Neural cell (in vitro differentiated cells): ENCODE measurements around the gene IBA57. TPM values are rescaled to one million over a fixed set of nuclear protein-coding genes. Genes with fewer than 3 reads are reported as not detected.

Source experiments
- H2AFZ ChIP-seq: fragments of 200-600, 300-800 bp; sonication (generic), shearing (Covaris generic); 2 replicates; pipeline ENCODE4 v1.6.0; 2014; ENCODE audit warnings: low read depth, mild to moderate bottlenecking, antibody characterized with exemption, low read length, moderate library complexity
- H3F3A ChIP-seq: fragments of 200-600 bp; shearing (Covaris generic); 2 replicates; pipeline ENCODE4 v1.6.1; 2016; ENCODE audit warnings: mild to moderate bottlenecking, moderate library complexity, mixed read lengths, antibody characterized with exemption, low read length; ENCODE audit not compliant: insufficient read depth, poor library complexity, severe bottlenecking
- H3K27ac ChIP-seq: fragments of 200-600, 300-800 bp; sonication (generic), shearing (Covaris generic); 2 replicates; pipeline ENCODE4 v1.5.1; 2014; ENCODE audit warnings: mild to moderate bottlenecking, low read length, moderate library complexity
- H3K27me3 ChIP-seq: fragments of 300-800, 200-600 bp; sonication (generic), shearing (Covaris generic); 2 replicates; pipeline ENCODE4 v1.6.0; 2014; ENCODE audit warnings: mild to moderate bottlenecking, low read depth, low read length, moderate library complexity; ENCODE audit not compliant: insufficient read depth
- H3K36me3 ChIP-seq: fragments of 300-800, 200-600 bp; sonication (generic), shearing (Covaris generic); 2 replicates; pipeline ENCODE4 v1.5.1; 2014; ENCODE audit warnings: mild to moderate bottlenecking, antibody characterized with exemption, low read length, moderate library complexity; ENCODE audit not compliant: insufficient read depth
- H3K4me2 ChIP-seq: fragments of 300-800, 200-600 bp; sonication (generic), shearing (Covaris generic); 2 replicates; pipeline ENCODE4 v1.6.0; 2014; ENCODE audit warnings: mild to moderate bottlenecking, low read length
- H3K4me3 ChIP-seq: fragments of 300-800, 200-600 bp; sonication (generic), shearing (Covaris generic); 2 replicates; pipeline ENCODE4 v1.5.1; 2014; ENCODE audit warnings: mild to moderate bottlenecking, low read length, moderate library complexity
- H3K79me2 ChIP-seq: fragments of 200-600 bp; shearing (Covaris generic); replicated peaks from 2 replicates; pipeline ENCODE4 v1.6.0; 2014; ENCODE audit warnings: mild to moderate bottlenecking, low read length, moderate library complexity; ENCODE audit not compliant: insufficient read depth
- H3K9ac ChIP-seq: fragments of 300-800, 200-600 bp; sonication (generic), shearing (Covaris generic); 2 replicates; pipeline ENCODE4 v1.6.1; 2016; ENCODE audit warnings: mild to moderate bottlenecking, low read length, mixed read lengths
- H3K9me2 ChIP-seq: fragments of 200-600 bp; shearing (Covaris generic); 2 replicates; pipeline ENCODE4 v1.6.1; 2016; ENCODE audit warnings: mild to moderate bottlenecking, low read length, mixed read lengths; ENCODE audit not compliant: insufficient read depth
- H3K9me3 ChIP-seq: fragments of 200-600, 300-800 bp; sonication (generic), shearing (Covaris generic); 2 replicates; pipeline ENCODE4 v1.6.1; 2016; ENCODE audit warnings: mild to moderate bottlenecking, mixed run types, low read length, moderate library complexity, mixed read lengths
- H4K20me1 ChIP-seq: fragments of 200-600 bp; shearing (Covaris generic); 2 replicates; pipeline ENCODE4 v1.6.1; 2016; ENCODE audit warnings: mild to moderate bottlenecking, mixed run types; ENCODE audit not compliant: insufficient read depth
- EP300 ChIP-seq: fragments of 450-650 bp; conservative IDR thresholded peaks from 2 replicates; pipeline ENCODE4 v1.6.1; 2014; ENCODE audit warnings: antibody characterized with exemption, mild to moderate bottlenecking, moderate library complexity; ENCODE audit not compliant: poor library complexity, severe bottlenecking
- EZH2 ChIP-seq: fragments of 200-600, 300-800 bp; shearing (Covaris generic), sonication (generic); IDR thresholded peaks from 2 replicates; pipeline ENCODE4 v1.6.1; 2014; ENCODE audit warnings: antibody characterized with exemption, low read length, borderline replicate concordance, mild to moderate bottlenecking; ENCODE audit not compliant: insufficient read depth, poor library complexity, severe bottlenecking
- MXI1 ChIP-seq: fragments of 450-650 bp; conservative IDR thresholded peaks from 2 replicates; pipeline ENCODE4 v1.6.1; 2014; ENCODE audit warnings: antibody characterized with exemption, mild to moderate bottlenecking; ENCODE audit not compliant: poor library complexity, severe bottlenecking
- POLR2AphosphoS5 ChIP-seq: IDR thresholded peaks from 2 replicates; pipeline ENCODE4 v1.6.1; 2012
- RAD21 ChIP-seq: fragments of 450-650 bp; conservative IDR thresholded peaks from 2 replicates; pipeline ENCODE4 v1.6.1; 2014; ENCODE audit warnings: antibody characterized with exemption, mild to moderate bottlenecking, moderate library complexity
- SMC3 ChIP-seq: fragments of 450-650 bp; conservative IDR thresholded peaks from 2 replicates; pipeline ENCODE4 v1.6.1; 2014; ENCODE audit warnings: antibody characterized with exemption, mild to moderate bottlenecking, moderate library complexity; ENCODE audit not compliant: poor library complexity
- TAF1 ChIP-seq: IDR thresholded peaks from 2 replicates; pipeline ENCODE4 v1.6.1; 2012; ENCODE audit warnings: low read depth
- polyA plus RNA-seq: library from polyadenylated mRNA; depleted of rRNA; stranded (reverse); fragments of >200 nt; gene quantifications from 2 replicates; pipeline ENCODE4 v1.2.3, GENCODE V29; 2014
- TF ChIP-seq, protein P1 (sequence below): fragments of 450-650 bp; IDR thresholded peaks from 2 replicates; pipeline ENCODE4 v1.5.1; 2014; ENCODE audit warnings: antibody characterized with exemption, mild to moderate bottlenecking, moderate library complexity; ENCODE audit not compliant: poor library complexity, severe bottlenecking
- TF ChIP-seq, protein P2 (sequence below): IDR thresholded peaks from 2 replicates; pipeline ENCODE4 v1.6.1; 2012; ENCODE audit warnings: borderline replicate concordance

The IBA57 gene
- polyA plus RNA-seq, 1 donor from 2014 or later: 5.5 TPM

- Histone ChIP-seq H3K27ac (no peak overlapping the region), H3K79me2 (no peaks in the 10 kb centered on the region), H3K9ac (no peak overlapping the region), H3K9me2 (no peaks in the 10 kb centered on the region), H3K27me3 (no peaks in the 10 kb centered on the region), H3F3A (no peaks in the 10 kb centered on the region), H2AFZ (no peak overlapping the region), H3K36me3 (no peaks in the 10 kb centered on the region), H3K4me3 (no peak overlapping the region), H3K9me3 (no peaks in the 10 kb centered on the region), H4K20me1 (no peaks in the 10 kb centered on the region), H3K4me2 (no peak overlapping the region)
- TF ChIP-seq MXI1 (no peak), EZH2 (no peak), TAF1 (no peak), RAD21 (no peak), EP300 (no peak), POLR2AphosphoS5 (no peak), SMC3 (no peak)
- TF ChIP-seq, protein P1, sequence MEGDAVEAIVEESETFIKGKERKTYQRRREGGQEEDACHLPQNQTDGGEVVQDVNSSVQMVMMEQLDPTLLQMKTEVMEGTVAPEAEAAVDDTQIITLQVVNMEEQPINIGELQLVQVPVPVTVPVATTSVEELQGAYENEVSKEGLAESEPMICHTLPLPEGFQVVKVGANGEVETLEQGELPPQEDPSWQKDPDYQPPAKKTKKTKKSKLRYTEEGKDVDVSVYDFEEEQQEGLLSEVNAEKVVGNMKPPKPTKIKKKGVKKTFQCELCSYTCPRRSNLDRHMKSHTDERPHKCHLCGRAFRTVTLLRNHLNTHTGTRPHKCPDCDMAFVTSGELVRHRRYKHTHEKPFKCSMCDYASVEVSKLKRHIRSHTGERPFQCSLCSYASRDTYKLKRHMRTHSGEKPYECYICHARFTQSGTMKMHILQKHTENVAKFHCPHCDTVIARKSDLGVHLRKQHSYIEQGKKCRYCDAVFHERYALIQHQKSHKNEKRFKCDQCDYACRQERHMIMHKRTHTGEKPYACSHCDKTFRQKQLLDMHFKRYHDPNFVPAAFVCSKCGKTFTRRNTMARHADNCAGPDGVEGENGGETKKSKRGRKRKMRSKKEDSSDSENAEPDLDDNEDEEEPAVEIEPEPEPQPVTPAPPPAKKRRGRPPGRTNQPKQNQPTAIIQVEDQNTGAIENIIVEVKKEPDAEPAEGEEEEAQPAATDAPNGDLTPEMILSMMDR: no peak
- TF ChIP-seq, protein P2, sequence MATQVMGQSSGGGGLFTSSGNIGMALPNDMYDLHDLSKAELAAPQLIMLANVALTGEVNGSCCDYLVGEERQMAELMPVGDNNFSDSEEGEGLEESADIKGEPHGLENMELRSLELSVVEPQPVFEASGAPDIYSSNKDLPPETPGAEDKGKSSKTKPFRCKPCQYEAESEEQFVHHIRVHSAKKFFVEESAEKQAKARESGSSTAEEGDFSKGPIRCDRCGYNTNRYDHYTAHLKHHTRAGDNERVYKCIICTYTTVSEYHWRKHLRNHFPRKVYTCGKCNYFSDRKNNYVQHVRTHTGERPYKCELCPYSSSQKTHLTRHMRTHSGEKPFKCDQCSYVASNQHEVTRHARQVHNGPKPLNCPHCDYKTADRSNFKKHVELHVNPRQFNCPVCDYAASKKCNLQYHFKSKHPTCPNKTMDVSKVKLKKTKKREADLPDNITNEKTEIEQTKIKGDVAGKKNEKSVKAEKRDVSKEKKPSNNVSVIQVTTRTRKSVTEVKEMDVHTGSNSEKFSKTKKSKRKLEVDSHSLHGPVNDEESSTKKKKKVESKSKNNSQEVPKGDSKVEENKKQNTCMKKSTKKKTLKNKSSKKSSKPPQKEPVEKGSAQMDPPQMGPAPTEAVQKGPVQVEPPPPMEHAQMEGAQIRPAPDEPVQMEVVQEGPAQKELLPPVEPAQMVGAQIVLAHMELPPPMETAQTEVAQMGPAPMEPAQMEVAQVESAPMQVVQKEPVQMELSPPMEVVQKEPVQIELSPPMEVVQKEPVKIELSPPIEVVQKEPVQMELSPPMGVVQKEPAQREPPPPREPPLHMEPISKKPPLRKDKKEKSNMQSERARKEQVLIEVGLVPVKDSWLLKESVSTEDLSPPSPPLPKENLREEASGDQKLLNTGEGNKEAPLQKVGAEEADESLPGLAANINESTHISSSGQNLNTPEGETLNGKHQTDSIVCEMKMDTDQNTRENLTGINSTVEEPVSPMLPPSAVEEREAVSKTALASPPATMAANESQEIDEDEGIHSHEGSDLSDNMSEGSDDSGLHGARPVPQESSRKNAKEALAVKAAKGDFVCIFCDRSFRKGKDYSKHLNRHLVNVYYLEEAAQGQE: no peak
Observed at GRCh38 chr1:228156941-228157728, 8.5 kb upstream of the IBA57 start.

DNA sequence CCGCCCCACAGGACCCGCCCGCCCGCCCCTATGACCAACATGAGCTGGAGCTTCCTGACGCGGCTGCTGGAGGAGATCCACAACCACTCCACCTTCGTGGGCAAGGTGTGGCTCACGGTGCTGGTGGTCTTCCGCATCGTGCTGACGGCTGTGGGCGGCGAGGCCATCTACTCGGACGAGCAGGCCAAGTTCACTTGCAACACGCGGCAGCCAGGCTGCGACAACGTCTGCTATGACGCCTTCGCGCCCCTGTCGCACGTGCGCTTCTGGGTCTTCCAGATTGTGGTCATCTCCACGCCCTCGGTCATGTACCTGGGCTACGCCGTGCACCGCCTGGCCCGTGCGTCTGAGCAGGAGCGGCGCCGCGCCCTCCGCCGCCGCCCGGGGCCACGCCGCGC lies 7.9 kb upstream of the IBA57 start:
- Histone ChIP-seq H3K4me3 (no peak overlapping the region), H3K4me2 (no peak overlapping the region), H3K79me2 (no peaks in the 10 kb centered on the region), H3K9me2 (no peaks in the 10 kb centered on the region), H3K9me3 (no peaks in the 10 kb centered on the region), H3K9ac (no peak overlapping the region), H2AFZ (no peak overlapping the region), H3K27ac (no peak overlapping the region), H3K36me3 (no peaks in the 10 kb centered on the region), H3F3A (no peaks in the 10 kb centered on the region), H3K27me3 (no peaks in the 10 kb centered on the region), H4K20me1 (no peaks in the 10 kb centered on the region)
- TF ChIP-seq, protein P2: no peak
- TF ChIP-seq EP300: no peak
- TF ChIP-seq MXI1: no peak
- TF ChIP-seq EZH2: no peak
- TF ChIP-seq, protein P1: no peak
- no peak for TF ChIP-seq RAD21
- TF ChIP-seq SMC3: no peak
- no peak for TF ChIP-seq POLR2AphosphoS5
- no peak for TF ChIP-seq TAF1
